Subcutaneous adipose tissue (tissue), 4 donors: Measurements from ENCODE around the gene MAST2. TPM values are rescaled to one million over a fixed set of nuclear protein-coding genes. Genes with fewer than 3 reads are reported as not detected.

ENCODE experiments used
- total RNA-seq, 4 donors: library from RNA; depleted of rRNA; stranded (reverse); fragments of >200 nt; gene quantifications; one replicate each; pipeline ENCODE4 v1.1.0, GENCODE V29; 2016
- TF ChIP-seq, protein P1 (sequence below): fragments of 450-650 bp; IDR thresholded peaks from one replicate; pipeline ENCODE4 v1.5.1; 2016; ENCODE audit warnings: low read depth, mild to moderate bottlenecking, control low read depth, antibody characterized with exemption, moderate library complexity

MAST2 gene
- total RNA-seq, 4 donors from 2014 or later, result 13.4 to 23.3 (median 18.2) TPM

GRCh38 chr1:45911634-45912033 is 108.2 kb downstream of the MAST2 start:
- TF ChIP-seq, protein P1, sequence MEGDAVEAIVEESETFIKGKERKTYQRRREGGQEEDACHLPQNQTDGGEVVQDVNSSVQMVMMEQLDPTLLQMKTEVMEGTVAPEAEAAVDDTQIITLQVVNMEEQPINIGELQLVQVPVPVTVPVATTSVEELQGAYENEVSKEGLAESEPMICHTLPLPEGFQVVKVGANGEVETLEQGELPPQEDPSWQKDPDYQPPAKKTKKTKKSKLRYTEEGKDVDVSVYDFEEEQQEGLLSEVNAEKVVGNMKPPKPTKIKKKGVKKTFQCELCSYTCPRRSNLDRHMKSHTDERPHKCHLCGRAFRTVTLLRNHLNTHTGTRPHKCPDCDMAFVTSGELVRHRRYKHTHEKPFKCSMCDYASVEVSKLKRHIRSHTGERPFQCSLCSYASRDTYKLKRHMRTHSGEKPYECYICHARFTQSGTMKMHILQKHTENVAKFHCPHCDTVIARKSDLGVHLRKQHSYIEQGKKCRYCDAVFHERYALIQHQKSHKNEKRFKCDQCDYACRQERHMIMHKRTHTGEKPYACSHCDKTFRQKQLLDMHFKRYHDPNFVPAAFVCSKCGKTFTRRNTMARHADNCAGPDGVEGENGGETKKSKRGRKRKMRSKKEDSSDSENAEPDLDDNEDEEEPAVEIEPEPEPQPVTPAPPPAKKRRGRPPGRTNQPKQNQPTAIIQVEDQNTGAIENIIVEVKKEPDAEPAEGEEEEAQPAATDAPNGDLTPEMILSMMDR, result no peak

GRCh38 chr1:45913183-45913683 is 109.8 kb downstream of the MAST2 start:
- TF ChIP-seq, protein P1, result no peak

DNA sequence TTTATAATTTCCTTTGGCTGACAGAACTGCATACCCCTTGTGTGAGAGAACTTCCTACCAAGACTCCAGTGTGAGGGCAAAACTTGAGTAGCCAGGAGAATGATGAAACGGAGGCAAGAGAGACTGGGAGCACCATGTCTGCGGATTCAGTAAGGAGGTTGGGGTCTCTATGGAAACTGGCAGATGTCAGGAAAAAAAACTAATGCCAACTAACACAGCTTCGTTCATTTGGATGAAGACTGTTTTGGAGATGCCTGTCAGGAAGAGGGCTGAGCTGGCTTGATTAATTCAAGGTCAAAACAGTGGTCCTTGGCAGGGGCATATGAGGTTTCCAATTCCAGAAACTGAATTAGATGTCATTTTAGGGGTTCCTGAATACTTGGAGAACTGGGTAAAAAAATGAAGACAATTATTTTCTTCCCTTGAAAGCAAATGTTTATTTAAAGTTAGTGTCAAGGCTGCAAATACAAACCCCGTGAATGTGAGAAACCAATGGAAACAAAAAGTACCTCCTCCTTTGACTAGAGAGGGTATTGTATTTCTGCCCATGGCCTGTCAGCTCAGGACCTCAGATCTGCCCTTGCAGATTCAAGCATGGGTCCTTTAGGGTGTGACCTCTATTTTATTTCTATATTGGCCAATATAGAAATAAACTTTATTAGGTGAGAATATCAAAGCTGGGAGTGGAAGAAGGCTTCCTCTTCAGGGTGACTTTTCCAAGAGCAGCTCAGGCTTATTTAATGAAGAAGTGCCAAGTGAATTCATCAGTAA is 110.5 kb downstream of the MAST2 start:
- TF ChIP-seq, protein P1, result no peak

DNA sequence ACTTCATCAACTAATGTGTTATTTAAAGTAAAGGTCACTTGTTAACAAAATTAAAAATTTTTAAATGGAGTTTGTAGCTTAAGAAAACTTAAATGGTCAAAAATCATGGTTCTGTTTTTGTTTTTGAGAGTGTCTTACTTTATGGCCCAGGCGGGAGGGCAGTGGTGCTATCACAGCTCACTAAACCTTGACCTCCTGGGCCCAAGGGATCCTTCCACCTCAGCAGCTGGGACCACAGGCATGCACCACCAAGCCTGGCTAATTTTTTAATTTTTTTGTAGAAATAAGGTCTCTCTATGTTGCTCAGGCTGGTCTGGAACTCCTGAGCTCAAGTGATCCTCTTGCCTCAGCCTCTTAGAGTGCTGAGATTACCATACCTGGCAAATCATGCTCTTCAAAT is 111.4 kb downstream of the MAST2 start:
- TF ChIP-seq, protein P1, result no peak

- TF ChIP-seq, protein P1, result no peak
Measured at GRCh38 chr1:45922374-45922773, 119.0 kb downstream of the MAST2 start.

DNA sequence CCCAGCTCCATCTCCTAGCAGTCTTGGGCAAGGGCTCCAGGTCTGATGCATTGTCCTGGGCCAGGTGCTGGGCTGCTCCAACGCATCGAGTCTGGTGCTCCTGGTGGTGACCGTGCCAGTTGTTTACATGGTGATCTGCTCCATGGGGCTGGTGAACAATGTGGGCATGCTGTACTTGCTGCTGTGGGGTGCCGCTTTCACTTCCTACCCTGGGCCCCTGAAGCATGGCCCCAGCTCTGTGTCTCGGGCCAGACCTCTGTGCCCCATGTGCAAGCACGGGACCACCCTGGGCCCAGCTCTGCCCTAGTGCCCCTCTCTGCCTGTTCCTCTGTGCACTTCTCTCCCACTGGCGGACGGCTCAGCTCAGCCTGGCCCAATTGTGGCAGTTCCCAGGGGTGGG is 119.4 kb downstream of the MAST2 start:
- TF ChIP-seq, protein P1, result no peak

GRCh38 chr1:45923343-45923742 is 119.9 kb downstream of the MAST2 start:
- TF ChIP-seq, protein P1, result no peak
